ENCODE data around the gene CSNK2B.

Gene CSNK2B

DNA sequence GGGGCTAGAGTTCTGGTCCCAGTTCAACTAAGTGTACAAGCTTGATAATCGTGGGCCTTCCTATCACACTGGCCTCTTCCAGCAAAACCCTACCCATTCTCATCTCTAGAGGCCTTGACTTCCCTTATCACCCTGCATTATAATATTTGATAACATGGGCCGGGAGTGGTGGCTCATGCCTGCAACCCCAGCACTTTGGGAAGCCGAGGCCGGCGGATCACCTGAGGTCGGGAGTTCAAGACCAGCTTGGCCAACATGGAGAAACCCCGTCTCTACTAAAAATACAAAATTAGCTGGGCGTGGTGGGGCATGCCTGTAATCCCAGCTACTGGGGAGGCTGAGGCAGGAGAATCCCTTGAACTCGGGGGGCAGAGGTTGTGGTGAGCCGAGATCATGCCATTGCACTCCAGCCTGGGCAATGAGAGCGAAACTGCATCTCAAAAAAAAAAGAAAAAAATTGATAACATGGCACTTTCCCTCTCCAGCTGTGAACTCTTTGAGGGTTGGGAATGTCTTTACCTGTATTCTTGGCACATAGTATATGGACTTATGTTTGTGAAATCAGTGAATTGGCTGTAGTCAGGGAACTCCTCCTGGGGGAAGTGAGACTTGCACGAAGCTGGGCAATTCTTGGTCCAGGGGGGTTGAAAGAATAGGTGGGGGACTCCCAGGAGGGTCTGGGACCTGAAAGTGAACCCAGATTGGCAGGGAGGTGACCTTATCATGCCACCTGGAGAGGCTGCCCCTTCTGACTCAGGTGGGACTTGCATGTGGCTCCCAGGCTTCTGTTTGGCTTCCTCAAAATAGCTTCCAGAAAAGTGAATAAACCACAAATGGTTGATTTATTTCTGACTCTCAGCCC lies 4.4 kb upstream of the CSNK2B start:
- no peak for DNase-seq (ENCODE audit: low read depth)
- peak overlapping the region; percentile 81 for H3K4me3 ChIP-seq (ENCODE audit: low read depth, low read length)
- TF ChIP-seq, protein P1, sequence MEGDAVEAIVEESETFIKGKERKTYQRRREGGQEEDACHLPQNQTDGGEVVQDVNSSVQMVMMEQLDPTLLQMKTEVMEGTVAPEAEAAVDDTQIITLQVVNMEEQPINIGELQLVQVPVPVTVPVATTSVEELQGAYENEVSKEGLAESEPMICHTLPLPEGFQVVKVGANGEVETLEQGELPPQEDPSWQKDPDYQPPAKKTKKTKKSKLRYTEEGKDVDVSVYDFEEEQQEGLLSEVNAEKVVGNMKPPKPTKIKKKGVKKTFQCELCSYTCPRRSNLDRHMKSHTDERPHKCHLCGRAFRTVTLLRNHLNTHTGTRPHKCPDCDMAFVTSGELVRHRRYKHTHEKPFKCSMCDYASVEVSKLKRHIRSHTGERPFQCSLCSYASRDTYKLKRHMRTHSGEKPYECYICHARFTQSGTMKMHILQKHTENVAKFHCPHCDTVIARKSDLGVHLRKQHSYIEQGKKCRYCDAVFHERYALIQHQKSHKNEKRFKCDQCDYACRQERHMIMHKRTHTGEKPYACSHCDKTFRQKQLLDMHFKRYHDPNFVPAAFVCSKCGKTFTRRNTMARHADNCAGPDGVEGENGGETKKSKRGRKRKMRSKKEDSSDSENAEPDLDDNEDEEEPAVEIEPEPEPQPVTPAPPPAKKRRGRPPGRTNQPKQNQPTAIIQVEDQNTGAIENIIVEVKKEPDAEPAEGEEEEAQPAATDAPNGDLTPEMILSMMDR (IDR thresholded peaks at IDR 0.05; ENCODE audit: control insufficient read depth, extremely low read depth, insufficient read depth) = no peak

DNA sequence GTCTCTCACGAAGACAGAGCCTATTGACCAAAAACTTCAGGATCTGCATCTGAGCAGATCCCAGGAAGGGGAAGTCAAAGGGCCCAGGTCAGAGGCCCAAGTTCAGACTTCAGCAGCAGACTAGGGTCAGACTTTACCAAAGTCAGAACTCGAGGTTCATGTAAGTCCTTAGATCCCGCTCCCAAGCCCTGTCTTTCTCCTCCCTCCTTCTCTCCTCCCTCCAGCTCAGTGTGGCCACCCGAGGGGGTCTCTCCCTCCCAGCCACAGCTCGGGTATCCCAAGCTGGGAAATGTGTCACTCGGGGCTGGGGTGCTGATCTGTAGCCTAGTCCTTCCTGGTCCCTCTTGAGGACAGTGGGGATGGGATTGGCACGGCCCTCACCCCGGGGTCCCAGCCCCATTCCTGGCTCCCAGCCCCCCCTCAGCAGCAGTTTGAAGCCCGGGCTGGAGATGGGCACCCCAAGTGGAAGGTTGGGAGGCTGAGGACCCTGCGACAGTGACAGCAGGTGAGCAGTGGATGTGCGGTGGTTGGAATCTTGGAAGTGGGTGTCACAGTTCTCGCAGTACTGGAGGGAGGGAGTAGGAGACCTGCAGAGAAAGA lies 3.7 kb upstream of the CSNK2B start:
- TF ChIP-seq, protein P1 (IDR thresholded peaks at IDR 0.05; ENCODE audit: control insufficient read depth, extremely low read depth, insufficient read depth) = no peak
- DNase-seq (ENCODE audit: low read depth) = no peak
- H3K4me3 ChIP-seq (ENCODE audit: low read depth, low read length) = no peak overlapping the region

DNA sequence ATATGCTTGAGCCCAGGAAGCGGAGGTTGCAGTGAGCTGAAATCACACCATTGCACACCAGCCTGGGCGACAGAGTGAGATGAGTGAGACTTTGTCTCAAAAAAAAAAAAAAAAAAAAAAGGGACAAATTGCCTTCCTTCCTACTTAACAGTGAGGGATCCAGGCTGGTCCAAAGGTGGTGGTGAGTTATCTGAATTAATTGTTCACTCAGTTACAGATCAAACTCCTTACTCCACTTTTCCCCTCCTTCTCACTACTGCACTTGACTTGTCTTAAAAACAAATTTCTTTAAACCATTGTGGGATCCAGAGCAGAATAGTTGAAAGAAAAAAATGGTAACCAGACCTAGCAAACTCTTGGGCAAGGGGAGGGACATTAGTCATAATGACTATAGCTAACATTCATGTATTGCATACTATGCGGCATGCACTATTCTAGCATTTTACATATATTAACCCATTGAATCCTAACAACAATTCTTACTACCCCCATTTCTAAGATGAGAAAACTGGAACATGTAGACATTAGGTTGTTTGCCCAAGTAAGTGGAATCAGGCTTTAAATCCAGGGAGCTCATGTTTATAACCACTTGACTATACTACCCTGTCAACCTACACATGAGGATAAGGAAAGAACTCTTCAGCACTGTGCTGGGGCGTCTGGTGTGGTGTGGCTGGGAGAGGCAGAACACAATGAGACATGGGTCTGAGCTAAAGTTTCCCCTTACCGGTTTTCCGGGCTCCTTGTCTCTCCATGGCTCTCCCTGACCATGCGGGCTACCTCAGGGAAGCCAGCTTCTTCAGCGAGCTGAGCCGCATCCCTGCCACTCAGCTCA lies 2.5 kb upstream of the CSNK2B start:
- DNase-seq (ENCODE audit: low read depth) = no peak
- TF ChIP-seq, protein P1 (IDR thresholded peaks at IDR 0.05; ENCODE audit: control insufficient read depth, extremely low read depth, insufficient read depth) = no peak
- no peak overlapping the region for H3K4me3 ChIP-seq (ENCODE audit: low read depth, low read length)

DNA sequence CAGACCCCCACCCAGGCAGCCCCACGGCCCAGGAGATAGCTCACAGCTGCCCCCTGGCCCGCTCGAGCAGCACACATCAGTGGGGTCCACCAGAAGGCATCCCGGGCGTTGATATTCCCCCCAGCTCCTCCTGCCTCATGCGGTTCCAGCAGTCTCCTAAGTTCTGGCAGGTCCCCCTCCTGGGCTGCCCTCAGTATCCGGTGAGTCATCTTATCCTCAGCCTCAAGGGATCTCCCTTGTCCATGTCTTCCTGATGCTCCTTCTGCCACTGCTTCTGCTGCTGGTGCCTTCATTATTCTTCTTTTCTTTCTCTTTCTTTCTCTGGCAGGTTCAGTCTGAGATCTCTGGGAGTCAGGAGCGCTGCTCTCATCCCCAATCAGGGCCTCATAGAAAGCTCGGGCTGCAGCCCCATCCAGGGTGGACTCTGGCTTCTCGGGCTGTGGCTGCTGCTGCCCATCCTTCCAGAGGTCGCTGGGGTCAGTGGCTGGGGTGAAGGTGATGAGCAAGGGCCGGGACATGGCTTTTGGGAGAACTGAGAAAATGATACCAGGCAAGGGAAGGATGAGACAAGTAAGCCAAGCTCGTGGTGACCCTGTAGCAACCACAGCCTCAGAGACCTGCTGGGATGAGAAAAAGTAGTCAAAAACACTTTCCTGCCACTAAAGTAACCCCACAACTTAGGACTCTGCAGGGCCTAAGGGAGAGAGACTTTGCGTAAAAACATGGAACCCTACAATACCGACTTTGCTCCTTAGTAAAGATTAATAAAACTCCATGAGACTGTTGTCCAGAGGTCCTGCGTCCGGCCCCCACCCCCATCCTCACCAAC lies 1.7 kb upstream of the CSNK2B start:
- peak overlapping the region; percentile 76 for H3K4me3 ChIP-seq (ENCODE audit: low read depth, low read length)
- no peak for DNase-seq (ENCODE audit: low read depth)
- TF ChIP-seq, protein P1 (IDR thresholded peaks at IDR 0.05; ENCODE audit: control insufficient read depth, extremely low read depth, insufficient read depth) = no peak

DNA sequence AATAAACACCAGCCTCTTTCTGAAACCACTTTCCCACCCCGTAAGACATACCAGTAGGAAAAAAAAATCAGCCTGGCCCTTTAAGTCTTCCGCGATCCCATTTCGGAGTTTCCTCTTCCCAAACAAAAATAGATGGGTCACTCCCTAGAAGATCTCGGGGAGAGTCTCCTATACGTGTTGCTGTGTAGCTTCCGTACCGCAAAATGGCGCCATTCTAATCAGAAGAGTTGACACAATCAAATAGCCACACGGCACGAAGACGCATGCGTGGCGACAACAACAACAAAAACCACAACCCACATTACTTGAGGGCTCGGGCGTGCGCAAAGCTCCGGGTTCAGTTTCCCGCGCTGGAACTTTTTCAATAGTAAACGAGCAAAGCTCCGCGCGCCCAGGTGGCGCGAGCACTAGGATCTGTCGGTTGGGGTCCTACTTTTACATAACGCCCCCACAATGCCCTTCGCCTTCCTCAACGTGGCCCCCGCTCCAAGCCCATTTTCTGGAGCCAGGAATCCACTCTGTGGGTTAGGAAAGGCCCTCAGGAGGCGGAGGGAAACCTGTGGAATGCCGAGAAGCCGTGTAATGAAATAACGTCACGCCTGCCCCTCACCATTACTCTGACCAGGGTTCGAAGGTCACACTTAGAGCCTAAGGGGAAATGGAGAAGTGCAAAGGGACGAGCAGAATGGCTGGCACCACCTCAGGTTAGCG lies 935 bp upstream of the CSNK2B start, which contains the start of gene GPANK1:
Gene GPANK1, minus strand, starts transcription at position 208 of the 711 bp plus-strand sequence. CDS start 519 bp downstream, outside the sequence.
- peak within 1 kb of the TSS; percentile 76 for H3K4me3 ChIP-seq (ENCODE audit: low read depth, low read length)
- DNase-seq (ENCODE audit: low read depth) = peak; percentile 88
- TF ChIP-seq, protein P1 (IDR thresholded peaks at IDR 0.05; ENCODE audit: control insufficient read depth, extremely low read depth, insufficient read depth) = no peak

All from LNCaP clone FGC (cell line).